Coronary artery (tissue), 2 donors: Measurements from ENCODE around the gene PC.
"Not testable (repeated sequence)": the region's sequence is repeated elsewhere in the genome, so short reads cannot be mapped to it uniquely, and the experiment has no call there.

Experiments used
- DNase-seq: peaks from one replicate; pipeline ENCODE4 v3.0.0-alpha.2; 2017; ENCODE audit warnings: low spot score
- H3K27ac ChIP-seq, 2 donors: fragments of 200-600 bp; sonication (generic); one replicate each; pipeline ENCODE4 v1.5.1; 2016 to 2019
- H3K4me3 ChIP-seq: fragments of 200-600 bp; sonication (generic); 2 replicates; pipeline ENCODE4 v1.5.1; 2016; ENCODE audit warnings: mild to moderate bottlenecking, moderate library complexity
- CTCF ChIP-seq: fragments of 200-600 bp; sonication (generic); IDR thresholded peaks from one replicate; pipeline ENCODE4 v1.5.1; 2019; ENCODE audit warnings: antibody characterized with exemption

PC gene

GRCh38 chr11:66842501-66842895 lies 115.7 kb downstream of the PC start:
- TF ChIP-seq CTCF: no peak
- Histone ChIP-seq H3K4me3 (peak overlapping the region; percentile 97), H3K27ac (peak overlapping the region; percentile 90 to 98)
- peak; percentile 75 for DNase-seq

- peak overlapping the region; percentile 97 for H3K4me3 ChIP-seq
- peak; percentile 68 for DNase-seq
- no peak overlapping the region for H3K27ac ChIP-seq
- TF ChIP-seq CTCF: no peak
Measured at GRCh38 chr11:66841861-66842260, 116.3 kb downstream of the PC start.

GRCh38 chr11:66840317-66841091 lies 117.7 kb downstream of the PC start:
- DNase-seq: peak; percentile 72
- no peak overlapping the region for H3K4me3 ChIP-seq
- TF ChIP-seq CTCF: no peak
- H3K27ac ChIP-seq: no peak overlapping the region

- DNase-seq: peak; percentile 1
- Histone ChIP-seq H3K4me3 (no peak overlapping the region), H3K27ac (no peak overlapping the region)
- no peak for TF ChIP-seq CTCF
Measured at GRCh38 chr11:66835768-66836405, 122.3 kb downstream of the PC start.

GRCh38 chr11:66834943-66835342 lies 123.2 kb downstream of the PC start:
- peak; percentile 7 for DNase-seq
- Histone ChIP-seq H3K27ac (peak overlapping the region in 1 of 2 donors; percentile 22), H3K4me3 (no peak overlapping the region)
- TF ChIP-seq CTCF: no peak

- Histone ChIP-seq H3K27ac (peak overlapping the region in 1 of 2 donors; percentile 22), H3K4me3 (no peak overlapping the region)
- peak; percentile 41 for DNase-seq
- no peak for TF ChIP-seq CTCF
Measured at GRCh38 chr11:66834539-66834845, 123.7 kb downstream of the PC start.

- DNase-seq, H3K4me3 ChIP-seq, H3K27ac ChIP-seq: not testable (repeated sequence)
Measured at GRCh38 chr11:66824573-66824972, 133.6 kb downstream of the PC start.
